NCI-H748 treated with DMSO at 0.1 percent for 48 hours (cell line): ENCODE measurements around the gene DIPK1C.

Experiments used
- DNase-seq: peaks from one replicate; lab custom pipeline; 2025; lab: John Stamatoyannopoulos, UW

Gene DIPK1C

DNA sequence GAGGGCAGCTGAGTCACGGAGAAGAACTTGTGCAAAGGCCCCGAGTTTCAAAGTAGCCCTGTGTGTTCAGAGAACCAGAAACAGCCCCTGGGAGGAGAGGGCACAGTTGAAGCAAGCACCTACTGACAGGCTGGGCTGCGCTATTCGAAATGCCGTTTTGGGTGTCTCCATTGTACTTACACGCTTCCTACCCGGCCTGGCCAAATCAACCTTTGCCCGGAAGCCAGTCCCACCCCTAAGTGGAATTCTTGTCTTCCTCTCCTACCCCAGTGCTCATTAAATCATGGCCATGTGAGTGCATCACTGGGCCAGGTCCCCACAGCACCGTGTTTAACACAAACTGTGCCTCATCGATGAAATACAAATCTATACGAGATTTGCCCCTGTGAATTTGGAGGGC, 6.0 kb downstream of the DIPK1C start:
- no peak for DNase-seq

DNA sequence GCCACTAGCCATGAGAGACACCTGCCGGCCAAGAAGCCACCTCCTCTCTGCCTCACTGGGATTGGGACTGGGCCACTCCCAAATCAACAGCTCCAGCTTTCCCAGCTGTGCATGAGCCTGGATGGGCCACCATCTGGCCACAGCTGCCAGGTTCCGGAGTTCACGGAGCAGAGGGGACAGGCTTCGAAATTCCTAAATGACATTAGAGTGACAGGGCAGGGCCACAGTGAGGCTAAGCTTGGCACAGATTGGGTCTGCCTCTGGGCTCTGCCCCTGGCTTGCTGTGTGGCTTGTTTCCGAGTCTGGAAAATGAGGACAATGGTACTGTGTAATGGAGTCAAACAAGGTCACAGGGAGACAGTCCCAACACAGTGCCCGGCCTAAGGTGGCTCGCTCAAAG, 6.5 kb downstream of the DIPK1C start:
- no peak for DNase-seq

GRCh38 chr18:74447404-74448152, 9.5 kb downstream of the DIPK1C start:
- DNase-seq: no peak

DNA sequence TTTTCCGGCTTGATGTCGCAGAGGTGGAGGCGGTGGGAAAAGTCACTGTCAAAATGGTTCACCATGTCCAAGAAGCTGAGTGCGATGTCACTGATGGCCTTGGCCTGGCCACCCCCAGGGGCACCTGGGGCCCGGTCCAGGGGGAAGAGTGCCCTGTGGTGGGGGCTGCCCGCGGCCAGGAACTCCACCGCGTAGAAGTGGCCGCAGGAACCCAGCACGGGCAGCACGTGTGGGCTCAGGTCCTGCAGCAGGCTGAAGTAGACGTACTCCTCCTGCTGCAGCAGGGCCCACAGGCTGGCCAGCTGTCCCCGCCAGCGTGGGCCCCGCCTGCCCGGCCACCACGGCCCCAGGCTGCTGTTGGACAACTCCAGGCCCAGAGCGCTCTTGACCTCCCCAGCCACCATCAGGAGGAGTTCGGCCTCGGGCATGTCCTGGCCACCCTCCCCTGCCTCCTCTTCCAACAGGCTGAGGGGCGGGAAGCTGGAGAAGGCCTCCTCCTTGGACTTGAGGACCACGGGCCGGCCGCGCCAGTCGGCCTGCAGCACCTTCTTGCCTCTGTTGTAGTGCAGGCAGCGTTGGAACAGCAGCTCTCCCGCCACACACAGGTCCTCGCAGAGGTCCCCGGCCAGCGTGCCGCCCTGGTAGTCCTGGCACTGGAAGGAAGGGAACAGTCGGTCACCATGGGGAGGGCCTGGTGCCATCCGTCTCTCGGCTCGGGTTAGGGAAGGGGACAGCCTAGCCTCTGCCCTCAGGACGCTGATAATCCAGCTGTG, 10.3 kb downstream of the DIPK1C start:
- no peak for DNase-seq

DNA sequence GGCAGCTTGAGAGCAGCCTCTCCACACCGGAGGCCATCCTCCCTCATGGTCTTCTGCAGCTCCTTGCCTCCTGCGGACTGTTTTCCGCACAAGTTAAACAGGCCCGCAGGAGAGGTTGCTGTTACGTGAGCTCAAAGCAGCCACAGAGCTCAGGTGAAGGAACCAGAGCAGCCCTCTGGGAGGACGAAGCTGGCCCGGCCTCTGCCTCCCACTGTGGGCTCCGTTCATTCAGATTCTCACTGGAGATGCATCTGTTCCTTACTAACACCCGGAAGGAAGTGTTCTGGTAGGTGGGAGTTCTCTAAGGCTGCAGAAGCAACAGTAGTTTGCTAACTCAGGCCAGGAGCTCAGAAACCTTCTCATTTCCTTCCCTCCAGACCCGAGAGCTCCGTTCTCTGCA, 10.9 kb downstream of the DIPK1C start:
- DNase-seq: no peak

- DNase-seq: no peak
These were observed 11.5 kb downstream of the DIPK1C start for GRCh38 chr18:74445585-74445984.

DNA sequence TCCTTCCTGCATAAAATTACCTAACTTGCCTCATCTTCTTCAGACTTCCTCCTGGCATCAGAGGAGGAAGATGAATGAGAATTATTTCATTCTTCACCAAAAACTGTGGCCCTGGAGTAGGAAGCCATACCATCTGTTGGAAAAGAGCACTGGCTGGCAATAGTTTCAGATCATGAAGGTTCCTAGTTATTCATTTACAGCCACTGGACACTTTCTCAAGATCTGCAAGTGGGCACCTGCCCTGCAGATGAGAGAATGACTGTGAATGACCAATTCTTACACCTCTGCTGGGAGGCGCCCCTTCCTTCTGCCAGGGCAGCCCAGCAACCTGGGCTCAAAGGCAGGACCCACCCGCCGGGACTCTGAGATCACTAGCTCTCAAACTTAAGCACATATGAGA, 13.0 kb downstream of the DIPK1C start:
- no peak for DNase-seq

GRCh38 chr18:74440808-74441427, 16.2 kb downstream of the DIPK1C start:
- DNase-seq: no peak

DNA sequence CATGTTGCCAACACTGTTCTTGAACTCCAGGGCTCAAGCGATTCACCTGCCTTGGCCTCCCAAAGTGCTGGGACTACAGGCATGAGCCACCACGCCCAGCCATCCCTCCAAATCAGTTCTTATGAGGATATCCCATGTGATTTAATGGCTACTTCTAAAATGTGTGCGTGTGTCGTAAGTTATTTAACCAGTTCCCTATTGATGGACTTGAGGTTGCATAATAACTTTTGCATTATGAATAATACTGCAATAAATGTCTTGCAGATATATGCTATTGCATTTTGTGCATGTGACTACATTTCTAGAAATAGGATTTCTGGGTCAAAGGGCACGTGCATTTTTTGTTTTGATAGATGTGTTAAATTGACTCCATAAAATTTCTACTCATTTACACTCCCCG, 19.0 kb downstream of the DIPK1C start:
- no peak for DNase-seq

- DNase-seq: no peak
These were observed 20.8 kb downstream of the DIPK1C start for GRCh38 chr18:74436158-74436769.

DNA sequence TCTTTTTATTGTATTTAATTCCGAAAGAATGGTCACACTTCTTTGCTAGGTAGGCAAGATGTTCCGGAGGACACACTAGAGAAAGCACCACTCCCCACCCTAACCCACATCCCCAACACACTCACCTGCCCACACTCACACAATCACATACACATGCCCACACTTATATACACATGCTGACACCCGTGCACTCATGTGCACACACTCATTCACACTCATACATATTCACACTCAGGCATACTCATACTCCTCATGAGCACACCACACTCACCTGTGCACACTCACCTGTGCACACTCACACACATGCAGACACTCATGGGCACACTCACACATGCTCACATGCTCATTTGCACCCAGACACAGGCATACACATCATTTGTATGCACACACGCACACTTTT, 21.4 kb downstream of the DIPK1C start:
- no peak for DNase-seq

GRCh38 chr18:74434466-74434865, 22.6 kb downstream of the DIPK1C start:
- no peak for DNase-seq

DNA sequence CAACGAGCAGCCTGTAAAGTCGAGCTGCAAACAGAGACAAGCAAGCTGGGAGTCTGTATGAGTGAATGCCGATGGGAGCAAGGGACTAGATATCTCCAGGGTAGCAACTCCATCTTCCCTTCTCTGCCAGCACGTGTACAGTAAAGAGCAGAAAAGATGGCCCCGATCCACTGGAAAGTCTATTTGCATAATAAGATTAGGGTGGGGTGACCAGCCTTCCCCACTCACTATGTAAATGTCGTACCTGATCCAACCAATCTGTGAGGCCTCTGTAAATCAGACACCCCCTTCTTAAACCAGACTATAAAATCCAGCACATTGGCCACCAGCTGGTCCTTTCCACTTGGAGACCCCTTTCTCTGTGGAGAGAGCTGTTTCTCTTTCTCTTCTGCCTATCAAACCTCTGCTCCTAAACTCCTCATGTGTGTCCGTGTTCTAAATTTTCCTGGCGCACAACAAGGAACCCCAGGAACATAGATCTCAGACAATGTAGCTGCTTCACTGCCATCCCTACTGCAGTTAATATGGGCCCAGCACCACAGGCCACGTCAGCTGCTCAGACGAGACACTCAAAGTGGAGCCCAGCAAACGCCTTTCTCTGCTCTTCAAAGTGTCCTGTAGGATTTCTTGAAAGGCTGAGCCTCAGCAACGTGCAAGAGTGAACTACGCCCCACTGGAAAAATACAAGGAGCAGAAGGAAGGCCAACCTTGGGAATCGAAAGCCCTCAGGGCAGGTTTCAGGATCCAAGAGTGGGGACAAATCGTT, 26.1 kb downstream of the DIPK1C start:
- DNase-seq: no peak

GRCh38 chr18:74430231-74430630, 26.9 kb downstream of the DIPK1C start:
- no peak for DNase-seq

DNA sequence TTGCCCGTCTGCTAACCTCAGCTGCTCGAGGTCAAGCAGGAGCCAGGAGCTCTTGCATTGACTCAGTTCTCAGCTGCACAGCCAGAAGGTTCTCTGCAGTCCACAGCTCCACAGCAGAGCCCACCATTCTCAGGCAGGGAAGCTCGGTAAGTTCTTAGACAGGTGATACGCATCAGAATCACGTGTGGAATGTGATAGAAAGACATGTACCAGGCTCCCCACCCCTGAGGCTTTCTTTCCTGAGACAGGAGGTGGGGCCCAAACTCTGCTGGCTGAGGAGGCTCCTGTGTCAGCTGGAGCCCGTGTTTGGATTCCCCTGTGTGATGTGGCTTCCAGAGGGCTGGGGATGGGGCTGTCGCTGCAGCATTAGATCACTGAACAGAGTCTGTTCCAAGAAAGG, 28.0 kb downstream of the DIPK1C start:
- no peak for DNase-seq

DNA sequence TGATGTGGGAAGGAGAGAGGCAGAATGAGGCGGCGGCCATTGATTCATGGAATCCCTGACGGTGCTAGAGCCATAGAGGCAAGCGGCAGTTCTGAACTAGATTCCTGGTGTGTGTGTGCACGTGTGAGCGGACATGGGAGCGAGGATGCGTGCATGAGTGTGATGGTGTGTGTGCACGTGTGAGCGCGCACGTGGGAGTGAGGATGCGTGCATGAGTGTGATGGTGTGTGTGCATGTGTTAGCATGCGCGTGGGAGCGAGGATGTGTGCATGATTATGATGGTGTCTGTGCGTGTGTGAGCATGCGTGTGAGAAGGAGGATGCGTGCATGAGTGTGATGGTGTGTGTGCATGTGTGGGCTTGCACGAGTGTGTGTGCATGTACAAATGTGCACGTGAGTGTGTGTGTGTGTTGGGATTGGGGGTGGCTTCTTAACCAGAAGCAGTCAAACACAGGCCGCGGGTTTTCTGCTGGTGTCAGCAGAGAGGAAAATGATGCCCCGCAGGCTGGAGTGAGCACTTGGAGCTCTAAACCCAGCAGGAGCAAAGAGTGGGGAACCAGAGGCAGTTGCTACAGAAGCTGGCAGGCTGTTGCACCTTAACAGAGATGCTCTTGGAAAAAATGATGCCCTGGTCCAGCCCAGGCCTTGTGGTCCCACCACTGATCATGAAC, 29.5 kb downstream of the DIPK1C start:
- DNase-seq: no peak

- no peak for DNase-seq
These were observed 31.2 kb downstream of the DIPK1C start for GRCh38 chr18:74425876-74426275.

GRCh38 chr18:74425161-74425560, 31.9 kb downstream of the DIPK1C start:
- no peak for DNase-seq

DNA sequence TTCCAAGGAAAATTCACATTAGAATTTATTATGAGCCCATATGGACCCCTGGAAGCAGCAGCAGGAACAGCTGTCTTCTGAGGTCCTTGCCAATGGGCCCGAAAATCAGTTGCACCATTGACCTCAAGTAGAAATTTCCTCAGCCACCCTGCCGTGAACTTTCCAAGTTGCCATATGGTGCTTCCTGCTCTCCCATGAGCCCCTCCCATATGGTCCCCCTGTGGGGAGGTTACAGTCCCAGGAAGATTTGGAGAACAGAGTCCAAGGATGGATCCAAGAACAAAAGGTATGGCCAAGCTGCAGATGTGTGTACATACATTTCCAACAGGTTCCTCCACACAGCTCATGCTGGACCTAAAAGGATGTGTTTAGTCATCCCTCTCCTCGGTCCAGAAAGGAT, 34.6 kb downstream of the DIPK1C start:
- no peak for DNase-seq

DNA sequence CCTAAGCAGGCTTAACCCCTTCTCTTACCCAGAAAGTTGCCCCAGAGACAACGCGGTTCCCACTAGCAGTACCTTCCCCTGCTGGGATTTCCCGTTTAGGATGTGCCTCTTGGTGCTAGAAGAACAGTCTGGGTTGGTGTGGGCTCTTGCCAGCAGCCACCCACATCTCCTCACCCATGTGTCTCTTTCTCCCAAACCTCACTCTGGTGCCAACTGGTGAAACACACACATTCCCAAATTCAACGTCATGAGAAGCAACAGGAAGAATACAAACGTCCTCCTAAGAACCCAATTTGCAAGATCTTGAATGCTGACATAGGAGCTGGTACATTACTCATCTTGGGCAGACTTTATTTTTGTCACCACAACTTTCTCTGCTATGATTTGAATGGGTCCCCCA, 36.2 kb downstream of the DIPK1C start:
- DNase-seq: no peak

DNA sequence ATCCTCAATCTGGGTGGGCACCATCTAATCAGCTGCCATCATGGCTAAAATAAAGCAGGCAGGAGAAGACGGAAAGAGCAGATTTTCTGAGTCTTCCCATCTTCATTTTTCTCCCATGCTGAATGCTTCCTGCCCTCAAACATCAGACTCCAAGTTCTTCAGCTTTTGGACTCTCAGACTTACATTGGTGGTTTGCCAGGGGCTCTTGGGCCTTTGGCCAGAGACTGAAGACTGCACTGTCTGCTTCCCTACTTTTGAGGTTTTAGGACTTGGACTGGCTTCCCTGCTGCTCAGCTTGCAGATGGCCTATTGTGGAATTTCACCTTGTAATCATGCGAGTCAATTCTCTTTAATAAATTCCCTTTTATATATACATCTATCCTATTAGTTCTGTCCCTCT, 36.6 kb downstream of the DIPK1C start:
- no peak for DNase-seq
